SK-N-SH (cell line): ENCODE measurements around the gene PIGN.

Source experiments
- CHD2 ChIP-seq: fragments of 150-350 bp; IDR thresholded peaks from 2 replicates; pipeline ENCODE4 v1.6.1; 2018; ENCODE audit warnings: low read length; ENCODE audit not compliant: partially characterized antibody
- ELF1 ChIP-seq: IDR thresholded peaks from 2 replicates; pipeline ENCODE4 v1.4.0; 2012
- EP300 ChIP-seq, 2 experiments: IDR thresholded peaks; 2 replicates each; pipeline versions ENCODE4 v1.4.0 to v1.6.1; 2012; ENCODE audit warnings: borderline replicate concordance in 1 of 2, low read depth in 1 of 2, low read length in 1 of 2
- EZH2phosphoT487 ChIP-seq: fragments of 200-600 bp; sonication (generic); IDR thresholded peaks from 2 replicates; pipeline ENCODE4 v1.6.1; 2017; ENCODE audit warnings: low read depth, mixed run types, mild to moderate bottlenecking, antibody characterized with exemption, moderate library complexity, borderline replicate concordance
- NRF1 ChIP-seq: IDR thresholded peaks from 2 replicates; pipeline ENCODE4 v1.6.1; 2012; ENCODE audit warnings: low read depth, mild to moderate bottlenecking, low read length
- RAD21 ChIP-seq: IDR thresholded peaks from 2 replicates; pipeline ENCODE4 v1.6.1; 2012; ENCODE audit warnings: mild to moderate bottlenecking, low read length
- RCOR1 ChIP-seq: fragments of 150-350 bp; IDR thresholded peaks from 2 replicates; pipeline ENCODE4 v1.6.1; 2017; ENCODE audit warnings: antibody characterized with exemption, low read length
- RFX5 ChIP-seq: IDR thresholded peaks from 2 replicates; pipeline ENCODE4 v1.6.1; 2012; ENCODE audit warnings: mild to moderate bottlenecking, improper control_type of control experiment, low read length
- SIN3A ChIP-seq: IDR thresholded peaks from 2 replicates; pipeline ENCODE4 v1.6.1; 2012; ENCODE audit warnings: low read depth, mild to moderate bottlenecking, low read length, moderate library complexity, borderline replicate concordance
- TCF12 ChIP-seq: IDR thresholded peaks from 2 replicates; pipeline ENCODE4 v1.4.0; 2012
- TEAD4 ChIP-seq: IDR thresholded peaks from 2 replicates; pipeline ENCODE4 v1.4.0; 2012; ENCODE audit warnings: mild to moderate bottlenecking, borderline replicate concordance; ENCODE audit not compliant: insufficient read depth
- TF ChIP-seq, protein P1 (sequence below): fragments of 200-600 bp; sonication (generic); IDR thresholded peaks from 2 replicates; pipeline ENCODE4 v1.6.1; 2017; ENCODE audit warnings: antibody characterized with exemption, mild to moderate bottlenecking, moderate library complexity
- TF ChIP-seq, protein P2 (sequence below): IDR thresholded peaks from 2 replicates; pipeline ENCODE4 v1.6.1; 2012; ENCODE audit warnings: mild to moderate bottlenecking, low read depth, low read length, moderate library complexity
- TF ChIP-seq, protein P3 (sequence below): IDR thresholded peaks from 2 replicates; pipeline ENCODE4 v1.4.0; 2012; ENCODE audit warnings: low read depth

DNA sequence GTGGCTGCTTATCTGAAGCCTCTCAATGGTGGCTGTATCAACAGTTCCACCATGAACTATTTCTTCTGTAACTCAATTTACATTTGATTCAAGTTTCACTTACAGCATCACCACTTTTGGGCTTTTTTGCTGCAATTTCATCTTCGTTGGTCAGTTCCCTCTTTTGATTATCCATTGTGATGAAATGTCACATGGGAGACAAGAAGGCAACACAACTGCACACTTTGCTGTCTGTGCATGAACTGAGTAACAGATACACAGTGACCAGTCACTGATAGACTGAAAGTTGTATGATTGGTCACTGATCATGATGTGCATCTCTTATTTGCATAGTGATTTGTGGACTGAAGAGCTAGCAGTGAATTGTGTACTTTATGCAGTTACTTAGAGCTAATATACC is 163.3 kb downstream of the PIGN start:
- TF ChIP-seq, protein P1, sequence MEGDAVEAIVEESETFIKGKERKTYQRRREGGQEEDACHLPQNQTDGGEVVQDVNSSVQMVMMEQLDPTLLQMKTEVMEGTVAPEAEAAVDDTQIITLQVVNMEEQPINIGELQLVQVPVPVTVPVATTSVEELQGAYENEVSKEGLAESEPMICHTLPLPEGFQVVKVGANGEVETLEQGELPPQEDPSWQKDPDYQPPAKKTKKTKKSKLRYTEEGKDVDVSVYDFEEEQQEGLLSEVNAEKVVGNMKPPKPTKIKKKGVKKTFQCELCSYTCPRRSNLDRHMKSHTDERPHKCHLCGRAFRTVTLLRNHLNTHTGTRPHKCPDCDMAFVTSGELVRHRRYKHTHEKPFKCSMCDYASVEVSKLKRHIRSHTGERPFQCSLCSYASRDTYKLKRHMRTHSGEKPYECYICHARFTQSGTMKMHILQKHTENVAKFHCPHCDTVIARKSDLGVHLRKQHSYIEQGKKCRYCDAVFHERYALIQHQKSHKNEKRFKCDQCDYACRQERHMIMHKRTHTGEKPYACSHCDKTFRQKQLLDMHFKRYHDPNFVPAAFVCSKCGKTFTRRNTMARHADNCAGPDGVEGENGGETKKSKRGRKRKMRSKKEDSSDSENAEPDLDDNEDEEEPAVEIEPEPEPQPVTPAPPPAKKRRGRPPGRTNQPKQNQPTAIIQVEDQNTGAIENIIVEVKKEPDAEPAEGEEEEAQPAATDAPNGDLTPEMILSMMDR, result no peak
- TF ChIP-seq CHD2 (no peak), NRF1 (no peak), RCOR1 (no peak), TEAD4 (no peak), EP300 (IDR thresholded peaks at IDR 0.05; ENCODE audit: borderline replicate concordance in 1 of 2, low read depth in 1 of 2, low read length in 1 of 2) (no peak), ELF1 (no peak), RAD21 (no peak), EZH2phosphoT487 (no peak), RFX5 (no peak), TCF12 (no peak), SIN3A (no peak)
- TF ChIP-seq, protein P2, sequence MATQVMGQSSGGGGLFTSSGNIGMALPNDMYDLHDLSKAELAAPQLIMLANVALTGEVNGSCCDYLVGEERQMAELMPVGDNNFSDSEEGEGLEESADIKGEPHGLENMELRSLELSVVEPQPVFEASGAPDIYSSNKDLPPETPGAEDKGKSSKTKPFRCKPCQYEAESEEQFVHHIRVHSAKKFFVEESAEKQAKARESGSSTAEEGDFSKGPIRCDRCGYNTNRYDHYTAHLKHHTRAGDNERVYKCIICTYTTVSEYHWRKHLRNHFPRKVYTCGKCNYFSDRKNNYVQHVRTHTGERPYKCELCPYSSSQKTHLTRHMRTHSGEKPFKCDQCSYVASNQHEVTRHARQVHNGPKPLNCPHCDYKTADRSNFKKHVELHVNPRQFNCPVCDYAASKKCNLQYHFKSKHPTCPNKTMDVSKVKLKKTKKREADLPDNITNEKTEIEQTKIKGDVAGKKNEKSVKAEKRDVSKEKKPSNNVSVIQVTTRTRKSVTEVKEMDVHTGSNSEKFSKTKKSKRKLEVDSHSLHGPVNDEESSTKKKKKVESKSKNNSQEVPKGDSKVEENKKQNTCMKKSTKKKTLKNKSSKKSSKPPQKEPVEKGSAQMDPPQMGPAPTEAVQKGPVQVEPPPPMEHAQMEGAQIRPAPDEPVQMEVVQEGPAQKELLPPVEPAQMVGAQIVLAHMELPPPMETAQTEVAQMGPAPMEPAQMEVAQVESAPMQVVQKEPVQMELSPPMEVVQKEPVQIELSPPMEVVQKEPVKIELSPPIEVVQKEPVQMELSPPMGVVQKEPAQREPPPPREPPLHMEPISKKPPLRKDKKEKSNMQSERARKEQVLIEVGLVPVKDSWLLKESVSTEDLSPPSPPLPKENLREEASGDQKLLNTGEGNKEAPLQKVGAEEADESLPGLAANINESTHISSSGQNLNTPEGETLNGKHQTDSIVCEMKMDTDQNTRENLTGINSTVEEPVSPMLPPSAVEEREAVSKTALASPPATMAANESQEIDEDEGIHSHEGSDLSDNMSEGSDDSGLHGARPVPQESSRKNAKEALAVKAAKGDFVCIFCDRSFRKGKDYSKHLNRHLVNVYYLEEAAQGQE, result no peak
- TF ChIP-seq, protein P3, sequence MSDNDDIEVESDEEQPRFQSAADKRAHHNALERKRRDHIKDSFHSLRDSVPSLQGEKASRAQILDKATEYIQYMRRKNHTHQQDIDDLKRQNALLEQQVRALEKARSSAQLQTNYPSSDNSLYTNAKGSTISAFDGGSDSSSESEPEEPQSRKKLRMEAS, result no peak
